ENCODE data around the gene TRIM65. TPM values are rescaled to one million over a fixed set of nuclear protein-coding genes. Genes with fewer than 3 reads are reported as not detected.

TRIM65 gene
- total RNA-seq, 4 donors from 2014 or later, result 14.0 to 22.7 (median 16.9) TPM

- peak overlapping the region; percentile 44 to 52 (median 48) for H3K4me3 ChIP-seq
- H3K27ac ChIP-seq, result peak overlapping the region; percentile 81 to 93 (median 88)
- TF ChIP-seq POLR2A (IDR thresholded peaks at IDR 0.05) (no peak), CTCF (IDR thresholded peaks at IDR 0.05) (peak in 1 of 6 experiments; percentile 4)
- no peaks in the 10 kb centered on the region for H3K9me3 ChIP-seq
- H3K4me1 ChIP-seq, result peaks cover 2 to 38% (median 18%) of the 10 kb centered on the region in 4 donors
- H3K36me3 ChIP-seq, result peaks cover 0 to 35% (median 0%) of the 10 kb centered on the region in 3 donors
- H3K27me3 ChIP-seq, result no peaks in the 10 kb centered on the region
- no peak for DNase-seq
Observed at GRCh38 chr17:75842963-75843576, 53.7 kb downstream of the TRIM65 start.

- peaks cover 2 to 33% (median 18%) of the 10 kb centered on the region in 4 donors for H3K4me1 ChIP-seq
- peak overlapping the region in 2 of 4 donors; percentile 46 to 52 for H3K4me3 ChIP-seq
- TF ChIP-seq POLR2A (IDR thresholded peaks at IDR 0.05) (no peak), CTCF (IDR thresholded peaks at IDR 0.05) (no peak)
- no peaks in the 10 kb centered on the region for H3K9me3 ChIP-seq
- DNase-seq, result no peak
- no peaks in the 10 kb centered on the region for H3K27me3 ChIP-seq
- peak overlapping the region in 2 of 4 donors; percentile 91 to 93 for H3K27ac ChIP-seq
- peaks cover 0 to 29% (median 0%) of the 10 kb centered on the region in 3 donors for H3K36me3 ChIP-seq
Observed at GRCh38 chr17:75842411-75842810, 54.3 kb downstream of the TRIM65 start.

GRCh38 chr17:75840799-75841164, 56.0 kb downstream of the TRIM65 start:
- H3K36me3 ChIP-seq, result peaks cover 0 to 15% (median 0%) of the 10 kb centered on the region in 3 donors
- no peaks in the 10 kb centered on the region for H3K27me3 ChIP-seq
- no peak overlapping the region for H3K27ac ChIP-seq
- peaks cover 0 to 20% (median 16%) of the 10 kb centered on the region in 4 donors for H3K4me1 ChIP-seq
- DNase-seq, result no peak
- TF ChIP-seq POLR2A (IDR thresholded peaks at IDR 0.05) (no peak), CTCF (IDR thresholded peaks at IDR 0.05) (no peak)
- no peak overlapping the region for H3K4me3 ChIP-seq
- H3K9me3 ChIP-seq, result no peaks in the 10 kb centered on the region

- peaks cover 0 to 19% (median 0%) of the 10 kb centered on the region in 3 donors for H3K36me3 ChIP-seq
- no peak for DNase-seq
- no peak overlapping the region for H3K27ac ChIP-seq
Observed at GRCh38 chr17:75839942-75840798, 56.6 kb downstream of the TRIM65 start.

More at GRCh38 chr17:75839942-75840798, 56.6 kb downstream of the TRIM65 start:
- Histone ChIP-seq H3K4me3 (no peak overlapping the region), H3K4me1 (peaks cover 0 to 20% (median 10%) of the 10 kb centered on the region in 4 donors), H3K9me3 (no peaks in the 10 kb centered on the region), H3K27me3 (no peaks in the 10 kb centered on the region)
- TF ChIP-seq POLR2A (IDR thresholded peaks at IDR 0.05) (no peak), CTCF (IDR thresholded peaks at IDR 0.05) (no peak)

Other genes with a start within 250 kb of the TRIM65 start
- 10 to 100 TPM; 26.3 to 85.0 (median 44.1) TPM for gene RECQL5, start 229.8 kb downstream of the TRIM65 start, total RNA-seq
- 100 to 1,000 TPM in 2 of 4 donors, 10 to 100 TPM in 2; 65.3 to 117 (median 101) TPM for gene SAP30BP, start 229.6 kb downstream of the TRIM65 start, total RNA-seq
- 100 to 1,000 TPM in 3 of 4 donors, 10 to 100 TPM in 1; 80.0 to 368 (median 219) TPM for gene ITGB4, start 175.5 kb downstream of the TRIM65 start, total RNA-seq
- 10 to 100 TPM; 50.1 to 81.9 (median 64.1) TPM for gene GALK1, start 131.8 kb downstream of the TRIM65 start, total RNA-seq
- 100 to 1,000 TPM in 1 of 4 donors, 10 to 100 TPM in 3; 18.9 to 108 (median 30.6) TPM for gene UNK, start 112.1 kb downstream of the TRIM65 start, total RNA-seq
- 10 to 100 TPM in 3 of 4 donors, 1 to 10 TPM in 1; 8.4 to 45.4 (median 22.2) TPM for gene UNC13D, start 52.5 kb downstream of the TRIM65 start, total RNA-seq
- gene WBP2, start 41.6 kb downstream of the TRIM65 start, total RNA-seq, result 10 to 100 TPM; 45.4 to 61.4 (median 53.7) TPM
- 10 to 100 TPM; 16.5 to 61.4 (median 45.7) TPM for gene TRIM47, start 18.4 kb downstream of the TRIM65 start, total RNA-seq
- 10 to 100 TPM; 61.1 to 95.7 (median 72.9) TPM for gene MRPL38, start 7.9 kb upstream of the TRIM65 start, total RNA-seq
- 10 to 100 TPM in 3 of 4 donors, 1 to 10 TPM in 1; 7.2 to 47.0 (median 25.0) TPM for gene FBF1, start 44.1 kb upstream of the TRIM65 start, total RNA-seq
- gene ACOX1, start 82.2 kb upstream of the TRIM65 start, total RNA-seq, result 100 to 1,000 TPM in 3 of 4 donors, 10 to 100 TPM in 1; 26.4 to 268 (median 193) TPM
- 10 to 100 TPM in 3 of 4 donors, not detected in 1; 15.2 to 95.1 (median 27.9) TPM for gene TEN1, start 82.3 kb upstream of the TRIM65 start, total RNA-seq
- gene CDK3, start 103.9 kb upstream of the TRIM65 start, total RNA-seq, result 10 to 100 TPM; 11.7 to 38.7 (median 23.5) TPM
- gene EVPL, start 130.4 kb upstream of the TRIM65 start, total RNA-seq, result 10 to 100 TPM; 26.4 to 87.8 (median 55.0) TPM
- 10 to 100 TPM; 32.2 to 43.4 (median 32.6) TPM for gene SRP68, start 175.6 kb upstream of the TRIM65 start, total RNA-seq
- under 1 TPM in 1 of 4 donors, not detected in 3; 0.95 TPM for gene GALR2, start 177.8 kb upstream of the TRIM65 start, total RNA-seq
- gene ZACN, start 182.2 kb upstream of the TRIM65 start, total RNA-seq, result not detected
- 100 to 1,000 TPM; 113 to 160 (median 134) TPM for gene EXOC7, start 206.8 kb upstream of the TRIM65 start, total RNA-seq
- not detected for gene FOXJ1, start 244.3 kb upstream of the TRIM65 start, total RNA-seq